Cardiac muscle cell (in vitro differentiated cells and primary cell): ENCODE data around the gene C22orf15. TPM values are rescaled to one million over a fixed set of nuclear protein-coding genes. Genes with fewer than 3 reads are reported as not detected.

Experiments used
- DNase-seq, 2 donors: peaks; one replicate each; pipeline versions ENCODE4 v3.0.0 to v3.0.0-alpha.2; 2010 to 2017; ENCODE audit warnings: low read depth in 1 of 2, low spot score in 1 of 2
- H3K27ac ChIP-seq: fragments of 200-600 bp; sonication (generic); 2 replicates; pipeline ENCODE4 v1.5.1; 2016
- H3K27me3 ChIP-seq: fragments of 200-600 bp; sonication (generic); 2 replicates; pipeline ENCODE4 v1.6.0; 2016; ENCODE audit warnings: control low read depth
- H3K36me3 ChIP-seq: fragments of 200-600 bp; sonication (generic); 2 replicates; pipeline ENCODE4 v1.5.1; 2016; ENCODE audit warnings: control low read depth
- H3K4me1 ChIP-seq: fragments of 200-600 bp; sonication (generic); 2 replicates; pipeline ENCODE4 v1.8.1; 2017; ENCODE audit warnings: low read depth, mild to moderate bottlenecking, mixed run types
- H3K4me3 ChIP-seq: fragments of 200-600 bp; sonication (generic); 2 replicates; pipeline ENCODE4 v1.5.1; 2016; ENCODE audit warnings: mild to moderate bottlenecking
- H3K9me3 ChIP-seq: fragments of 200-600 bp; sonication (generic); 2 replicates; pipeline ENCODE4 v1.5.1; 2017; ENCODE audit warnings: low read depth, mild to moderate bottlenecking, control low read depth
- CTCF ChIP-seq: IDR thresholded peaks from 2 replicates; pipeline ENCODE4 v1.5.1; 2012; ENCODE audit warnings: low read depth, mild to moderate bottlenecking, low read length
- polyA plus RNA-seq: library from polyadenylated mRNA; unstranded; fragments of >200 nt; fragmentation: Nextera tagmentation; extraction: Ambion mirVana; gene quantifications from 2 replicates; pipeline ENCODE4 v1.2.1, GENCODE V29; 2016
- total RNA-seq: library from RNA; depleted of rRNA; stranded (reverse); fragments of >200 nt; gene quantifications from 2 replicates; pipeline ENCODE4 v1.2.3, GENCODE V29; 2016

C22orf15 gene
- total and polyA plus RNA-seq, 2 experiments from 2014 or later = 0.91 TPM; not detected in 1

- Histone ChIP-seq H3K4me1 (peaks cover 4% of the 10 kb centered on the region), H3K9me3 (no peaks in the 10 kb centered on the region), H3K36me3 (no peaks in the 10 kb centered on the region), H3K27ac (no peak overlapping the region), H3K4me3 (no peak overlapping the region), H3K27me3 (no peaks in the 10 kb centered on the region)
- peak in 1 of 2 donors; percentile 41 for DNase-seq
- no peak for TF ChIP-seq CTCF
Observed at GRCh38 chr22:23754980-23755636, 7.7 kb upstream of the C22orf15 start.

- H3K4me1 ChIP-seq = no peaks in the 10 kb centered on the region
Observed at GRCh38 chr22:23755711-23756110, 7.1 kb upstream of the C22orf15 start.

GRCh38 chr22:23756891-23757290 is 5.9 kb upstream of the C22orf15 start:
- DNase-seq = no peak
- Histone ChIP-seq H3K36me3 (no peaks in the 10 kb centered on the region), H3K4me3 (no peak overlapping the region), H3K27ac (no peak overlapping the region), H3K9me3 (no peaks in the 10 kb centered on the region), H3K27me3 (no peaks in the 10 kb centered on the region), H3K4me1 (no peaks in the 10 kb centered on the region)
- no peak for TF ChIP-seq CTCF

More at GRCh38 chr22:23755711-23756110, 7.1 kb upstream of the C22orf15 start:
- no peak overlapping the region for H3K27ac ChIP-seq
- no peak for TF ChIP-seq CTCF
- no peaks in the 10 kb centered on the region for H3K9me3 ChIP-seq
- H3K36me3 ChIP-seq = no peaks in the 10 kb centered on the region
- H3K27me3 ChIP-seq = no peaks in the 10 kb centered on the region
- H3K4me3 ChIP-seq = no peak overlapping the region
- DNase-seq = no peak

GRCh38 chr22:23759566-23759965 is 3.2 kb upstream of the C22orf15 start:
- no peaks in the 10 kb centered on the region for H3K27me3 ChIP-seq
- no peak overlapping the region for H3K4me3 ChIP-seq
- no peak for DNase-seq
- H3K36me3 ChIP-seq = no peaks in the 10 kb centered on the region
- TF ChIP-seq CTCF = no peak
- no peak overlapping the region for H3K27ac ChIP-seq
- H3K9me3 ChIP-seq = no peaks in the 10 kb centered on the region
- H3K4me1 ChIP-seq = peaks cover 11% of the 10 kb centered on the region

- no peaks in the 10 kb centered on the region for H3K36me3 ChIP-seq
- peaks cover 11% of the 10 kb centered on the region for H3K4me1 ChIP-seq
- no peaks in the 10 kb centered on the region for H3K27me3 ChIP-seq
- DNase-seq = no peak
- H3K4me3 ChIP-seq = no peak overlapping the region
- TF ChIP-seq CTCF = no peak
- no peaks in the 10 kb centered on the region for H3K9me3 ChIP-seq
- H3K27ac ChIP-seq = no peak overlapping the region
Observed at GRCh38 chr22:23760056-23760455, 2.7 kb upstream of the C22orf15 start.
